Measurements from ENCODE around the gene EML4. TPM values are rescaled to one million over a fixed set of nuclear protein-coding genes. Genes with fewer than 3 reads are reported as not detected.

EML4 gene
- total RNA-seq, 1 experiment from 2014 or later, result 52.0 TPM

- Histone ChIP-seq H3K4me1 (replicated peaks; ENCODE audit: insufficient read depth) (no peaks in the 10 kb centered on the region; the same call in 1 of the 2 replicates), H4K20me1 (ENCODE audit: insufficient read depth) (no peaks in the 10 kb centered on the region), H3F3A (ENCODE audit: insufficient read depth, low read depth) (no peaks in the 10 kb centered on the region), H2AFZ (no peak overlapping the region), H3K27me3 (ENCODE audit: insufficient read depth, low read depth) (no peaks in the 10 kb centered on the region), H3K4me2 (no peak overlapping the region), H3K79me2 (ENCODE audit: low read depth) (no peaks in the 10 kb centered on the region), H3K9me2 (ENCODE audit: insufficient read depth) (no peaks in the 10 kb centered on the region), H3K4me3 (no peak overlapping the region), H3K9me3 (ENCODE audit: insufficient read depth, low read depth) (no peaks in the 10 kb centered on the region; the same call in 1 of the 2 replicates), H3K27ac (no peak overlapping the region), H3K36me3 (ENCODE audit: low read depth) (no peaks in the 10 kb centered on the region)
- DNase-seq, result no peak
- BruUV-seq (replicated peaks), result no TSS peak
- POLR2A ChIA-PET (ENCODE audit: unreplicated experiment), result no interaction called here
- intact Hi-C loops (cut with micrococcal nuclease; ENCODE audit: unreplicated experiment), result no loop called here
- CTCF ChIA-PET, result no interaction called here
- TF ChIP-seq EZH2 (IDR thresholded peaks at IDR 0.05; ENCODE audit: low read depth) (no peak), CTCF (conservative IDR thresholded peaks at IDR 0.05) (no peak)
Measured at GRCh38 chr2:42150159-42150558, 19.0 kb upstream of the EML4 start.

- Histone ChIP-seq H3K27ac (no peak overlapping the region), H3K4me1 (replicated peaks; ENCODE audit: insufficient read depth) (no peaks in the 10 kb centered on the region), H4K20me1 (ENCODE audit: insufficient read depth) (no peaks in the 10 kb centered on the region), H3K4me2 (no peak overlapping the region), H3K4me3 (no peak overlapping the region), H3K9me3 (ENCODE audit: insufficient read depth, low read depth) (no peaks in the 10 kb centered on the region; the same call in 1 of the 2 replicates), H3K27me3 (ENCODE audit: insufficient read depth, low read depth) (no peaks in the 10 kb centered on the region), H3K9me2 (ENCODE audit: insufficient read depth) (no peaks in the 10 kb centered on the region), H2AFZ (no peak overlapping the region), H3K79me2 (ENCODE audit: low read depth) (no peaks in the 10 kb centered on the region), H3K36me3 (ENCODE audit: low read depth) (no peaks in the 10 kb centered on the region), H3F3A (ENCODE audit: insufficient read depth, low read depth) (no peaks in the 10 kb centered on the region)
- BruUV-seq (replicated peaks), result no TSS peak
- TF ChIP-seq CTCF (conservative IDR thresholded peaks at IDR 0.05), result no peak
- TF ChIP-seq EZH2 (IDR thresholded peaks at IDR 0.05; ENCODE audit: low read depth), result no peak
- ChIA-PET POLR2A (ENCODE audit: unreplicated experiment) (no interaction called here), CTCF (no interaction called here)
- DNase-seq, result no peak
- intact Hi-C loops (cut with micrococcal nuclease; ENCODE audit: unreplicated experiment), result no loop called here
Measured at GRCh38 chr2:42153944-42154581, 15.1 kb upstream of the EML4 start.

- Histone ChIP-seq H3F3A (ENCODE audit: insufficient read depth, low read depth) (no peaks in the 10 kb centered on the region), H3K4me2 (no peak overlapping the region), H2AFZ (no peak overlapping the region), H3K79me2 (ENCODE audit: low read depth) (no peaks in the 10 kb centered on the region), H3K4me1 (replicated peaks; ENCODE audit: insufficient read depth) (no peaks in the 10 kb centered on the region), H3K27me3 (ENCODE audit: insufficient read depth, low read depth) (no peaks in the 10 kb centered on the region), H3K36me3 (ENCODE audit: low read depth) (no peaks in the 10 kb centered on the region), H3K9me2 (ENCODE audit: insufficient read depth) (no peaks in the 10 kb centered on the region), H3K9me3 (ENCODE audit: insufficient read depth, low read depth) (no peaks in the 10 kb centered on the region), H4K20me1 (ENCODE audit: insufficient read depth) (no peaks in the 10 kb centered on the region), H3K4me3 (no peak overlapping the region), H3K27ac (no peak overlapping the region)
- no TSS peak for BruUV-seq (replicated peaks)
- ChIA-PET POLR2A (ENCODE audit: unreplicated experiment) (no interaction called here), CTCF (no interaction called here)
- TF ChIP-seq CTCF (conservative IDR thresholded peaks at IDR 0.05) (no peak), EZH2 (IDR thresholded peaks at IDR 0.05; ENCODE audit: low read depth) (no peak)
- DNase-seq, result no peak
- intact Hi-C loops (cut with micrococcal nuclease; ENCODE audit: unreplicated experiment), result no loop called here
Measured at GRCh38 chr2:42156721-42157120, 12.4 kb upstream of the EML4 start.
